HepG2 (cell line): ENCODE measurements around the gene CNKSR3. TPM values are rescaled to one million over a fixed set of nuclear protein-coding genes. Genes with fewer than 3 reads are reported as not detected.
A peak's percentile ranks its signal among the peaks of the same experiment; 100 is the strongest.

Experiments used
- BCL6 ChIP-seq: IDR thresholded peaks from 2 replicates; pipeline ENCODE4 v1.6.1; 2016; ENCODE audit warnings: missing genetic modification reagents, missing compliant biosample characterization
- CBFB ChIP-seq: sonication (generic); formaldehyde crosslinking; IDR thresholded peaks from 2 replicates; pipeline ENCODE4 v1.4.0; 2020; ENCODE audit warnings: missing genetic modification reagents
- DNMT1 ChIP-seq: sonication (generic); formaldehyde crosslinking; IDR thresholded peaks from 2 replicates; pipeline ENCODE4 v1.5.1; 2020; ENCODE audit warnings: mild to moderate bottlenecking, missing genetic modification reagents
- HHEX ChIP-seq: IDR thresholded peaks from 2 replicates; pipeline ENCODE4 v1.6.1; 2016; ENCODE audit warnings: control low read depth
- KLF9 ChIP-seq: IDR thresholded peaks from 2 replicates; pipeline ENCODE4 v1.6.1; 2016; ENCODE audit warnings: low read depth
- ONECUT2 ChIP-seq: sonication (generic); formaldehyde crosslinking; IDR thresholded peaks from 2 replicates; pipeline ENCODE4 v1.4.0; 2020; ENCODE audit warnings: missing genetic modification reagents
- STAG1 ChIP-seq: sonication (generic); formaldehyde crosslinking; IDR thresholded peaks from 2 replicates; pipeline ENCODE4 v1.4.0; 2020; ENCODE audit warnings: missing genetic modification reagents
- YEATS2 ChIP-seq: sonication (generic); formaldehyde crosslinking; IDR thresholded peaks from 2 replicates; pipeline ENCODE4 v1.4.0; 2020; ENCODE audit warnings: missing genetic modification reagents, borderline replicate concordance
- ZNF816 ChIP-seq: sonication (generic); formaldehyde crosslinking; IDR thresholded peaks from 2 replicates; pipeline ENCODE4 v1.8.0; 2022; ENCODE audit warnings: missing genetic modification reagents, mild to moderate bottlenecking, borderline replicate concordance
- polyA plus RNA-seq, 8 experiments: library from polyadenylated mRNA; depleted of rRNA in 3 of 8; stranded (reverse) in 7 of 8; unstranded in 1 of 8; fragments of >200 nt; fragmentation: Illumina TruSeq in 4 of 8; extraction: Trizol in 4 of 8; gene quantifications; 2 replicates each; pipeline versions ENCODE4 v1.2.1 to v1.2.3, GENCODE V29; 2011 to 2016; ENCODE audit warnings: low read depth in 4 of 8, missing spikeins in 1 of 8, mixed read lengths in 1 of 8; ENCODE audit not compliant: insufficient read depth in 1 of 8
- total RNA-seq, 5 experiments: library from RNA; depleted of rRNA; stranded (reverse); fragments of >200 nt; fragmentation: Illumina TruSeq; extraction: Trizol; gene quantifications; 2 replicates each; pipeline ENCODE4 v1.2.3, GENCODE V29; 2016; ENCODE audit warnings: low read depth in 1 of 5
- TF ChIP-seq, protein P1 (sequence below): sonication (generic); formaldehyde crosslinking; IDR thresholded peaks from 2 replicates; pipeline ENCODE4 v1.4.0; 2020; ENCODE audit warnings: missing genetic modification reagents, borderline replicate concordance
- TF ChIP-seq, protein P2 (sequence below): sonication (generic); formaldehyde crosslinking; IDR thresholded peaks from 2 replicates; pipeline ENCODE4 v1.4.0; 2020; ENCODE audit warnings: mild to moderate bottlenecking, low read depth, missing genetic modification reagents
- TF ChIP-seq, protein P3 (sequence below): IDR thresholded peaks from 2 replicates; pipeline ENCODE4 v1.6.1; 2016; ENCODE audit warnings: missing genetic modification reagents, missing compliant biosample characterization
- TF ChIP-seq, protein P4 (sequence below): sonication (generic); formaldehyde crosslinking; IDR thresholded peaks from 2 replicates; pipeline ENCODE4 v1.4.0; 2020; ENCODE audit warnings: missing genetic modification reagents, borderline replicate concordance
- TF ChIP-seq, protein P5 (sequence below): sonication (generic); formaldehyde crosslinking; IDR thresholded peaks from 2 replicates; pipeline ENCODE4 v1.4.0; 2020; ENCODE audit warnings: missing genetic modification reagents, borderline replicate concordance
- TF ChIP-seq, protein P6 (sequence below): sonication (generic); formaldehyde crosslinking; IDR thresholded peaks from 2 replicates; pipeline ENCODE4 v1.5.1; 2020; ENCODE audit warnings: missing genetic modification reagents, mild to moderate bottlenecking, borderline replicate concordance

Gene CNKSR3
- total and polyA plus RNA-seq, 2 of the 13 experiments (the other 11 are each of a cell fraction or from before 2014, with no cell fraction given) = 9.2 to 38.6 TPM

DNA sequence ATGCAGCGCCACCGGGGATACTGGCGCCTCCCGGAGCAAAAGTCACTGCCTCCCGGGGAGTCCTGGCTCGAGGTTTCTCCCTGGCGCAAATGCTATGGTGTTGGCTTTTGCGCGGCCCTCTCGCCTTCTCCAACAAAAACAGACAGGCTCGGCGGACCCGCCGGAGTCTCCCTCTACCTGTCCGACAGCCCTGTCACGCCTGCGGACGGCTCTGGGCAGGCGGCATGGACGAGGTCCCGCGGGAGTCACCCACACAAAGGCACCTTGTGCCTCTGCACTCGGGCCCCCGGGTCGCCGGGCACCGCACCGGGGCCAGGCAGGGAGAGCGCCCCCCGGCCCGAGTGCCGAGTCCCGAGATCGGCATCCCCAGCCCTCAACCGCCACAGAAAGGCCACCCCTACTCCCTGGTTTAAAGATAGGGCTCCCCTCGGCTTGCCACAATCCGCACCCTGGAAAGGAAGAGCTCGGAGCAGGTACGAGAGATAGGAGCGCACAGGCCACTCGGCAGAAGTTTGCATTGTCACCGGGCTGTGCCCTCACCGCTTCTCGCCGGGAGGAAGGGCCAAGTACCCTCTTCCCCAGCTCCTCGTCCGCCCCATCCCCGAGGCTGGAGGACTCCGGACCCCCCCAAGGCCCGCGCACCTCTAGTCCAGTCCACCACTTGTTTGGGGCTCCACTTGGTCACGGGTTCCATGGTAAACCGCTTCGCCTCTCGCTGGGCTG lies 903 bp downstream of the CNKSR3 start (continued):
- TF ChIP-seq, protein P1, sequence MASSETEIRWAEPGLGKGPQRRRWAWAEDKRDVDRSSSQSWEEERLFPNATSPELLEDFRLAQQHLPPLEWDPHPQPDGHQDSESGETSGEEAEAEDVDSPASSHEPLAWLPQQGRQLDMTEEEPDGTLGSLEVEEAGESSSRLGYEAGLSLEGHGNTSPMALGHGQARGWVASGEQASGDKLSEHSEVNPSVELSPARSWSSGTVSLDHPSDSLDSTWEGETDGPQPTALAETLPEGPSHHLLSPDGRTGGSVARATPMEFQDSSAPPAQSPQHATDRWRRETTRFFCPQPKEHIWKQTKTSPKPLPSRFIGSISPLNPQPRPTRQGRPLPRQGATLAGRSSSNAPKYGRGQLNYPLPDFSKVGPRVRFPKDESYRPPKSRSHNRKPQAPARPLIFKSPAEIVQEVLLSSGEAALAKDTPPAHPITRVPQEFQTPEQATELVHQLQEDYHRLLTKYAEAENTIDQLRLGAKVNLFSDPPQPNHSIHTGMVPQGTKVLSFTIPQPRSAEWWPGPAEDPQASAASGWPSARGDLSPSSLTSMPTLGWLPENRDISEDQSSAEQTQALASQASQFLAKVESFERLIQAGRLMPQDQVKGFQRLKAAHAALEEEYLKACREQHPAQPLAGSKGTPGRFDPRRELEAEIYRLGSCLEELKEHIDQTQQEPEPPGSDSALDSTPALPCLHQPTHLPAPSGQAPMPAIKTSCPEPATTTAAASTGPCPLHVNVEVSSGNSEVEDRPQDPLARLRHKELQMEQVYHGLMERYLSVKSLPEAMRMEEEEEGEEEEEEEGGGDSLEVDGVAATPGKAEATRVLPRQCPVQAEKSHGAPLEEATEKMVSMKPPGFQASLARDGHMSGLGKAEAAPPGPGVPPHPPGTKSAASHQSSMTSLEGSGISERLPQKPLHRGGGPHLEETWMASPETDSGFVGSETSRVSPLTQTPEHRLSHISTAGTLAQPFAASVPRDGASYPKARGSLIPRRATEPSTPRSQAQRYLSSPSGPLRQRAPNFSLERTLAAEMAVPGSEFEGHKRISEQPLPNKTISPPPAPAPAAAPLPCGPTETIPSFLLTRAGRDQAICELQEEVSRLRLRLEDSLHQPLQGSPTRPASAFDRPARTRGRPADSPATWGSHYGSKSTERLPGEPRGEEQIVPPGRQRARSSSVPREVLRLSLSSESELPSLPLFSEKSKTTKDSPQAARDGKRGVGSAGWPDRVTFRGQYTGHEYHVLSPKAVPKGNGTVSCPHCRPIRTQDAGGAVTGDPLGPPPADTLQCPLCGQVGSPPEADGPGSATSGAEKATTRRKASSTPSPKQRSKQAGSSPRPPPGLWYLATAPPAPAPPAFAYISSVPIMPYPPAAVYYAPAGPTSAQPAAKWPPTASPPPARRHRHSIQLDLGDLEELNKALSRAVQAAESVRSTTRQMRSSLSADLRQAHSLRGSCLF (CRISPR knock-in tag) = peak; percentile 32; the same call in 1 of the 2 replicates
- TF ChIP-seq HHEX (CRISPR knock-in tag) (no peak), YEATS2 (no peak), BCL6 (peak; percentile 13), ONECUT2 (CRISPR knock-in tag) (no peak), KLF9 (CRISPR knock-in tag) (no peak), STAG1 (peak; percentile 26; the same call in 1 of the 2 replicates), CBFB (CRISPR knock-in tag) (no peak), ZNF816 (CRISPR knock-in tag) (peak; percentile 97), DNMT1 (CRISPR knock-in tag) (no peak)
- TF ChIP-seq, protein P2, sequence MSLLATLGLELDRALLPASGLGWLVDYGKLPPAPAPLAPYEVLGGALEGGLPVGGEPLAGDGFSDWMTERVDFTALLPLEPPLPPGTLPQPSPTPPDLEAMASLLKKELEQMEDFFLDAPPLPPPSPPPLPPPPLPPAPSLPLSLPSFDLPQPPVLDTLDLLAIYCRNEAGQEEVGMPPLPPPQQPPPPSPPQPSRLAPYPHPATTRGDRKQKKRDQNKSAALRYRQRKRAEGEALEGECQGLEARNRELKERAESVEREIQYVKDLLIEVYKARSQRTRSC (CRISPR knock-in tag) = no peak; the same call in 1 of the 2 replicates
- TF ChIP-seq, protein P3, sequence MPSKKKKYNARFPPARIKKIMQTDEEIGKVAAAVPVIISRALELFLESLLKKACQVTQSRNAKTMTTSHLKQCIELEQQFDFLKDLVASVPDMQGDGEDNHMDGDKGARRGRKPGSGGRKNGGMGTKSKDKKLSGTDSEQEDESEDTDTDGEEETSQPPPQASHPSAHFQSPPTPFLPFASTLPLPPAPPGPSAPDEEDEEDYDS (CRISPR knock-in tag) = no peak; the same call in 1 of the 2 replicates
- TF ChIP-seq, protein P4, sequence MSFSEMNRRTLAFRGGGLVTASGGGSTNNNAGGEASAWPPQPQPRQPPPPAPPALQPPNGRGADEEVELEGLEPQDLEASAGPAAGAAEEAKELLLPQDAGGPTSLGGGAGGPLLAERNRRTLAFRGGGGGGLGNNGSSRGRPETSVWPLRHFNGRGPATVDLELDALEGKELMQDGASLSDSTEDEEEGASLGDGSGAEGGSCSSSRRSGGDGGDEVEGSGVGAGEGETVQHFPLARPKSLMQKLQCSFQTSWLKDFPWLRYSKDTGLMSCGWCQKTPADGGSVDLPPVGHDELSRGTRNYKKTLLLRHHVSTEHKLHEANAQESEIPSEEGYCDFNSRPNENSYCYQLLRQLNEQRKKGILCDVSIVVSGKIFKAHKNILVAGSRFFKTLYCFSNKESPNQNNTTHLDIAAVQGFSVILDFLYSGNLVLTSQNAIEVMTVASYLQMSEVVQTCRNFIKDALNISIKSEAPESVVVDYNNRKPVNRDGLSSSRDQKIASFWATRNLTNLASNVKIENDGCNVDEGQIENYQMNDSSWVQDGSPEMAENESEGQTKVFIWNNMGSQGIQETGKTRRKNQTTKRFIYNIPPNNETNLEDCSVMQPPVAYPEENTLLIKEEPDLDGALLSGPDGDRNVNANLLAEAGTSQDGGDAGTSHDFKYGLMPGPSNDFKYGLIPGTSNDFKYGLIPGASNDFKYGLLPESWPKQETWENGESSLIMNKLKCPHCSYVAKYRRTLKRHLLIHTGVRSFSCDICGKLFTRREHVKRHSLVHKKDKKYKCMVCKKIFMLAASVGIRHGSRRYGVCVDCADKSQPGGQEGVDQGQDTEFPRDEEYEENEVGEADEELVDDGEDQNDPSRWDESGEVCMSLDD (CRISPR knock-in tag) = peak; percentile 54; the same call in 1 of the 2 replicates
- TF ChIP-seq, protein P5, sequence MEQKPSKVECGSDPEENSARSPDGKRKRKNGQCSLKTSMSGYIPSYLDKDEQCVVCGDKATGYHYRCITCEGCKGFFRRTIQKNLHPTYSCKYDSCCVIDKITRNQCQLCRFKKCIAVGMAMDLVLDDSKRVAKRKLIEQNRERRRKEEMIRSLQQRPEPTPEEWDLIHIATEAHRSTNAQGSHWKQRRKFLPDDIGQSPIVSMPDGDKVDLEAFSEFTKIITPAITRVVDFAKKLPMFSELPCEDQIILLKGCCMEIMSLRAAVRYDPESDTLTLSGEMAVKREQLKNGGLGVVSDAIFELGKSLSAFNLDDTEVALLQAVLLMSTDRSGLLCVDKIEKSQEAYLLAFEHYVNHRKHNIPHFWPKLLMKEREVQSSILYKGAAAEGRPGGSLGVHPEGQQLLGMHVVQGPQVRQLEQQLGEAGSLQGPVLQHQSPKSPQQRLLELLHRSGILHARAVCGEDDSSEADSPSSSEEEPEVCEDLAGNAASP (CRISPR knock-in tag) = no peak
- TF ChIP-seq, protein P6, sequence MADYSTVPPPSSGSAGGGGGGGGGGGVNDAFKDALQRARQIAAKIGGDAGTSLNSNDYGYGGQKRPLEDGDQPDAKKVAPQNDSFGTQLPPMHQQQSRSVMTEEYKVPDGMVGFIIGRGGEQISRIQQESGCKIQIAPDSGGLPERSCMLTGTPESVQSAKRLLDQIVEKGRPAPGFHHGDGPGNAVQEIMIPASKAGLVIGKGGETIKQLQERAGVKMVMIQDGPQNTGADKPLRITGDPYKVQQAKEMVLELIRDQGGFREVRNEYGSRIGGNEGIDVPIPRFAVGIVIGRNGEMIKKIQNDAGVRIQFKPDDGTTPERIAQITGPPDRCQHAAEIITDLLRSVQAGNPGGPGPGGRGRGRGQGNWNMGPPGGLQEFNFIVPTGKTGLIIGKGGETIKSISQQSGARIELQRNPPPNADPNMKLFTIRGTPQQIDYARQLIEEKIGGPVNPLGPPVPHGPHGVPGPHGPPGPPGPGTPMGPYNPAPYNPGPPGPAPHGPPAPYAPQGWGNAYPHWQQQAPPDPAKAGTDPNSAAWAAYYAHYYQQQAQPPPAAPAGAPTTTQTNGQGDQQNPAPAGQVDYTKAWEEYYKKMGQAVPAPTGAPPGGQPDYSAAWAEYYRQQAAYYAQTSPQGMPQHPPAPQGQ (CRISPR knock-in tag) = no peak
